ENCODE data around the gene ANKRD55. TPM values are rescaled to one million over a fixed set of nuclear protein-coding genes. Genes with fewer than 3 reads are reported as not detected.
"Not testable (repeated sequence)": the region's sequence is repeated elsewhere in the genome, so short reads cannot be mapped to it uniquely, and the experiment has no call there.

The ANKRD55 gene
- total RNA-seq, 1 experiment from 2014 or later: 0.27 TPM

- H3K27ac Mint-ChIP-seq (ENCODE audit: unreplicated experiment): peak overlapping the region; percentile 90
- H3K4me1 ChIP-seq: peaks cover 69% of the 10 kb centered on the region
These were observed 77.0 kb downstream of the ANKRD55 start for GRCh38 chr5:56155992-56156584.

GRCh38 chr5:56154732-56155484 lies 78.2 kb downstream of the ANKRD55 start:
- POLR2A ChIA-PET: interaction anchor here (0.9 kb wide), 1 partner anchor 10 kb away, joined by 3 read pairs; no protein-coding TSS in a partner anchor
- Mint-ChIP-seq H3K4me3 (ENCODE audit: unreplicated experiment) (no peak overlapping the region), H3K9me3 (ENCODE audit: unreplicated experiment) (no peaks in the 10 kb centered on the region), H3K27ac (ENCODE audit: unreplicated experiment) (peak overlapping the region; percentile 90), H3K36me3 (ENCODE audit: insufficient read depth, unreplicated experiment) (no peaks in the 10 kb centered on the region), H3K27me3 (ENCODE audit: insufficient read depth, unreplicated experiment) (no peaks in the 10 kb centered on the region), H3K4me1 (ENCODE audit: low read depth, unreplicated experiment) (peaks cover 27% of the 10 kb centered on the region)
- intact Hi-C loops (cut with micrococcal nuclease; ENCODE audit: unreplicated experiment): no loop called here
- TF ChIP-seq CTCF (IDR thresholded peaks at IDR 0.05; ENCODE audit: insufficient read depth in 1 of 2, low read depth in 1 of 2, low read length in 1 of 2, severe bottlenecking in 1 of 2, unreplicated experiment in 1 of 2): no peak
- no peaks in the 10 kb centered on the region for H3K9me3 ChIP-seq
- CTCF ChIA-PET: no interaction called here
- H3K36me3 ChIP-seq (ENCODE audit: control insufficient read depth, insufficient read depth, low read length): no peaks in the 10 kb centered on the region; the same call in 1 of the 2 replicates
- no peak for DNase-seq
- H3K4me3 ChIP-seq (ENCODE audit: low read depth, low read length): no peak overlapping the region
- no peaks in the 10 kb centered on the region for H3K27me3 ChIP-seq (replicated peaks; ENCODE audit: control insufficient read depth, insufficient read depth, low read length)
- H3K4me1 ChIP-seq: peaks cover 58% of the 10 kb centered on the region
- BruUV-seq (replicated peaks): no TSS peak

More at GRCh38 chr5:56155992-56156584, 77.0 kb downstream of the ANKRD55 start:
- Histone ChIP-seq H3K4me3 (ENCODE audit: low read depth, low read length) (no peak overlapping the region), H3K36me3 (ENCODE audit: control insufficient read depth, insufficient read depth, low read length) (no peaks in the 10 kb centered on the region; the same call in 1 of the 2 replicates), H3K9me3 (no peaks in the 10 kb centered on the region), H3K27me3 (replicated peaks; ENCODE audit: control insufficient read depth, insufficient read depth, low read length) (no peaks in the 10 kb centered on the region)
- CTCF ChIA-PET: no interaction called here
- BruUV-seq (replicated peaks): no TSS peak
- no peak for TF ChIP-seq CTCF (IDR thresholded peaks at IDR 0.05; ENCODE audit: insufficient read depth in 1 of 2, low read depth in 1 of 2, low read length in 1 of 2, severe bottlenecking in 1 of 2, unreplicated experiment in 1 of 2)
- Mint-ChIP-seq H3K36me3 (ENCODE audit: insufficient read depth, unreplicated experiment) (no peaks in the 10 kb centered on the region), H3K27me3 (ENCODE audit: insufficient read depth, unreplicated experiment) (no peaks in the 10 kb centered on the region), H3K9me3 (ENCODE audit: unreplicated experiment) (no peaks in the 10 kb centered on the region), H3K4me1 (ENCODE audit: low read depth, unreplicated experiment) (peaks cover 36% of the 10 kb centered on the region), H3K4me3 (ENCODE audit: unreplicated experiment) (no peak overlapping the region)
- POLR2A ChIA-PET: no interaction called here
- no peak for DNase-seq
- intact Hi-C loops (cut with micrococcal nuclease; ENCODE audit: unreplicated experiment): no loop called here

- H3K27me3 ChIP-seq (replicated peaks; ENCODE audit: control insufficient read depth, insufficient read depth, low read length): no peaks in the 10 kb centered on the region
- no peaks in the 10 kb centered on the region for H3K27me3 Mint-ChIP-seq (ENCODE audit: insufficient read depth, unreplicated experiment)
- H3K9me3 Mint-ChIP-seq (ENCODE audit: unreplicated experiment): no peaks in the 10 kb centered on the region
- no peaks in the 10 kb centered on the region for H3K9me3 ChIP-seq
- intact Hi-C loops (cut with micrococcal nuclease; ENCODE audit: unreplicated experiment): no loop called here
- ChIA-PET POLR2A (no interaction called here), CTCF (no interaction called here)
- H3K4me3 Mint-ChIP-seq (ENCODE audit: unreplicated experiment): no peak overlapping the region
- no peak overlapping the region for H3K4me3 ChIP-seq (ENCODE audit: low read depth, low read length)
- peak overlapping the region; percentile 35 for H3K27ac Mint-ChIP-seq (ENCODE audit: unreplicated experiment)
- no peaks in the 10 kb centered on the region; the same call in 1 of the 2 replicates for H3K36me3 ChIP-seq (ENCODE audit: control insufficient read depth, insufficient read depth, low read length)
- TF ChIP-seq CTCF (IDR thresholded peaks at IDR 0.05; ENCODE audit: insufficient read depth in 1 of 2, low read depth in 1 of 2, low read length in 1 of 2, severe bottlenecking in 1 of 2, unreplicated experiment in 1 of 2): no peak
- DNase-seq: no peak
- peaks cover 21% of the 10 kb centered on the region for H3K4me1 Mint-ChIP-seq (ENCODE audit: low read depth, unreplicated experiment)
- BruUV-seq (replicated peaks): no TSS peak
- H3K36me3 Mint-ChIP-seq (ENCODE audit: insufficient read depth, unreplicated experiment): no peaks in the 10 kb centered on the region
- H3K4me1 ChIP-seq: peaks cover 45% of the 10 kb centered on the region
These were observed 80.7 kb downstream of the ANKRD55 start for GRCh38 chr5:56152437-56152836.

GRCh38 chr5:56150756-56151155 lies 82.4 kb downstream of the ANKRD55 start:
- H3K4me1 Mint-ChIP-seq (ENCODE audit: low read depth, unreplicated experiment): peaks cover 25% of the 10 kb centered on the region
- H3K27me3 Mint-ChIP-seq (ENCODE audit: insufficient read depth, unreplicated experiment); CTCF ChIA-PET; H3K9me3 Mint-ChIP-seq (ENCODE audit: unreplicated experiment); DNase-seq; H3K4me3 Mint-ChIP-seq (ENCODE audit: unreplicated experiment); H3K36me3 Mint-ChIP-seq (ENCODE audit: insufficient read depth, unreplicated experiment); POLR2A ChIA-PET; H3K9me3 ChIP-seq; H3K36me3 ChIP-seq (ENCODE audit: control insufficient read depth, insufficient read depth, low read length); H3K27ac Mint-ChIP-seq (ENCODE audit: unreplicated experiment); H3K4me3 ChIP-seq (ENCODE audit: low read depth, low read length); BruUV-seq (replicated peaks); H3K27me3 ChIP-seq (replicated peaks; ENCODE audit: control insufficient read depth, insufficient read depth, low read length); intact Hi-C loops (cut with micrococcal nuclease; ENCODE audit: unreplicated experiment): not testable (repeated sequence)
- H3K4me1 ChIP-seq: peaks cover 47% of the 10 kb centered on the region

All from Caco-2 (cell line).